ENCODE measurements around the gene NPIPA3. TPM values are rescaled to one million over a fixed set of nuclear protein-coding genes. Genes with fewer than 3 reads are reported as not detected.

Gene NPIPA3
- total RNA-seq, 2 experiments from 2014 or later = 2.6 to 3.7 TPM

Other genes with a start within 250 kb of the NPIPA3 start
- 10 to 100 TPM; 36.4 to 40.0 TPM for gene PARN, start 73.2 kb upstream of the NPIPA3 start, total RNA-seq
- gene BFAR, start 70.5 kb upstream of the NPIPA3 start, total RNA-seq = 10 to 100 TPM; 65.1 to 65.7 TPM
- gene PLA2G10, start 9.1 kb upstream of the NPIPA3 start, total RNA-seq = not detected
- 1 to 10 TPM; 3.2 to 3.9 TPM for gene NPIPA2, start 39.1 kb downstream of the NPIPA3 start, total RNA-seq
- gene NOMO1, start 130.3 kb downstream of the NPIPA3 start, total RNA-seq = 10 to 100 TPM; 37.3 to 43.4 TPM
- 10 to 100 TPM; 91.5 to 94.3 TPM for gene NPIPA1, start 234.0 kb downstream of the NPIPA3 start, total RNA-seq

Measured in activated CD8-positive, alpha-beta T cell treated with anti-CD3 and anti-CD28 coated beads, Interleukin-2, amount 10 ng/mL, durations not matched to agents 7 days and 5 days (primary cell).